Sigmoid colon (tissue), 4 donors: Measurements from ENCODE around the gene COL1A2.

ENCODE experiments used
- EP300 ChIP-seq, 4 donors: sonication (generic); formaldehyde crosslinking; IDR thresholded peaks; one replicate each; pipeline ENCODE4 v1.6.1; 2017; ENCODE audit warnings: antibody characterized with exemption in 4 of 4
- POLR2AphosphoS5 ChIP-seq, 4 donors: sonication (generic); formaldehyde crosslinking; IDR thresholded peaks; one replicate each; pipeline ENCODE4 v1.6.1; 2017; ENCODE audit warnings: antibody characterized with exemption in 4 of 4

- peak; percentile 69 to 91 (median 89) for TF ChIP-seq POLR2AphosphoS5 (IDR thresholded peaks at IDR 0.05)
- TF ChIP-seq EP300 (IDR thresholded peaks at IDR 0.05): no peak
Measured at GRCh38 chr7:94374231-94374630, 20.5 kb upstream of the COL1A2 start.
